DMS114 treated with DMSO at 0.1 percent for 48 hours (cell line): ENCODE results near the gene KLC4.
A peak's percentile ranks its signal among the peaks of the same experiment; 100 is the strongest.
"Not testable (repeated sequence)": the region's sequence is repeated elsewhere in the genome, so short reads cannot be mapped to it uniquely, and the experiment has no call there.

ENCODE experiments used
- DNase-seq: peaks from one replicate; lab custom pipeline; 2025; ENCODE audit not compliant: unreplicated experiment; lab: John Stamatoyannopoulos, UW

The KLC4 gene

DNA sequence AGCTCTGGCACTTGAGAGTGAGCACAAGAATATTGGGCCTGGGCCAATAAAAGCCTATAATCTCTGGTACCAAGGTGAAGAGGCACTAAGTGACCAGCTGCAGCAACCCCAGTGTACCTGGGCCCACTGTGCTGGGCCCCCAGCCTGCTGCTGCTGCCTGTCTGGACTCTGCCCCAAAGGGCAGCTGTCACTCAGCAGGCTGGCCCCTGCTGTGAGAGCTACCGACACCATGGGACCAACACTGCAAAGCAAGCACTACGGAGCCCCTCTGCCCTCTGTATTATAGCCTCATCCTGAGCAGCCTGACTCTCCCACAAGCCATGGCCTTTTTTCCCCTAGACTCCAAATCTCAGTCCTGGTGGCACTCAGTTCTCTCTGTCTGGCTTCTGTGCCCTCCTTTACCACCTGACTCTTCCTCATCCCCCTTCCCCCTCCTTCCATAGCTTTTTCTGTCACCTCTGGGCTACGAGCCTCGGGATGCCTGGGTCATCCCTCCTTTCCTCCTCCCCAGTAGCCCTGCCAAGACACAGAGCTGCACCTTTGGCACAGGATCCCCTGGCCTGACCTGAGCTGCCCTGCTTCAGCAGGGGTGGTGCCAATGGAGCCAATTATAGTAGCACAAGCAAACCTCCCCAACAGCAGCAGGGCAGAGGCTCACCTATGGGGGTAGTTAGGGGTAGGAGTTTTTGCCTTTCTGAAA, 23.8 kb upstream of the KLC4 start:
- no peak for DNase-seq

- DNase-seq = no peak
Measured at GRCh38 chr6:43036712-43037111, 22.7 kb upstream of the KLC4 start.

- no peak for DNase-seq
Measured at GRCh38 chr6:43037197-43037596, 22.2 kb upstream of the KLC4 start.

DNA sequence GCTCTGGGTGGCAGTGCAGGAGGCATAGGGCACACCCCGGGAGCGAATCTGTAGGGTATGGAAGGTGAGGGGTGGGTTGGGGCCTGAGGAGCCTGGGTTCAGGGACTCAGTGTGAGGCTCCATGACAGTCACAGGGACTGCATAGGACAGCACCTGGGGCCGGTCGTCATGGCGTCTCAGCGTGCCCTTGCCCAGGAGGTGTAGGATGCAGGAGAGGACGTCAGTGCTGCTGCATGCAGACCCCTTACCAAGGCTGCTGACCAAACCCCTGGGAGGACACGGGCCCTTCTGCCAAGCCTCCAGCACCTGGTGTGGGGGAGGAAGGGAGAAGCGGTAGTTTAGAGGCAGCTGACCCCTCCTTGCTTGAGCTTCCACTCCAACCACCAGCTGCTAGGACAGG, 21.7 kb upstream of the KLC4 start:
- no peak for DNase-seq

GRCh38 chr6:43038727-43039126, 20.7 kb upstream of the KLC4 start:
- DNase-seq = no peak

- DNase-seq = no peak
Measured at GRCh38 chr6:43040542-43041257, 18.7 kb upstream of the KLC4 start.

DNA sequence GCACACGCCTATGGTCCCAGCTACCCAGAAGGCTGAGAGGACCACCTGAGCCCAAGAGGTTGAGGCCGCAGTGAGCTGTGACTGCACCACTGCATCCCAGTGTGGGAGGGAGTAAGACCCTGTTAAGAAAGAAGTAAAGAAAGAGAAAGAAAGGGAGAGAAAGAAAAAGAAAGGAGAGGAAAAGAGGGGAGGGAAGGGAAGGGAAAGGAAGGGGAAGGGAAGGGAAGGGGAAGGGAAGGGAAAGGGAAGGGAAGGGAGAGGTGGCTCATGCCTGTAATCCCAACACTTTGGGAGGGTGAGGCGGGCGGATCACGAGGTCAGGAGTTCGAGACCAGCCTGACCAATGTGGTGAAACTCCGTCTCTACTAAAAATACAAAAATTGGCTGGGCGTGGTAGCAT, 18.0 kb upstream of the KLC4 start:
- DNase-seq = not testable (repeated sequence)

- DNase-seq = no peak
Measured at GRCh38 chr6:43043310-43043709, 16.1 kb upstream of the KLC4 start.

DNA sequence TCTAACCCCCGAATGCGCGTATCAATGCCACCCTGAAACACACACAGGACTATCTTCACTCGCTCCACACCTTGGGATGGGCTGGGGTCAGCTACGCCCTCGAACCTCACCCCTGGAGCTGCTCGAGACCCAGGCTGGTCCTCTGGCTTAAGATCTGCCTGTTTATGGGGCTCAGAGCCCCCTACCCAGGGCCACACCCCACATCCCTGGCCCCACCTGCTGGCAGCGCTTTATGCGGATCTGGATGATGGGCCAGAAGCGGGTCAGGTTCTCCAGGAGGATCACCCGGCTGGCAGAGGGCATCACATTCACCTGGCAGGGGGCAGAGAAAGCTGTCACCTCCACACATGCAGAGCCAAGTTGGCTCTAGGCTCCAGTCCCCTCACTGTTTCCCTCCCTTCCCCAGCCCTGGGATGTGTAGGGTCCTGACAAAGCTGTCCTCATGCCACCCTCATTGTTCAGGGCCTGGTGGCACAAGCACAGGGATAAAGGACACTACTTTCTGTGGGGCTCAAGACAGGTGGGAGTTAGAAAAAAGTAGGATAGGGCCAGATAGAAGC, 14.0 kb upstream of the KLC4 start:
- no peak for DNase-seq

- no peak for DNase-seq
Measured at GRCh38 chr6:43047998-43048397, 11.4 kb upstream of the KLC4 start.

DNA sequence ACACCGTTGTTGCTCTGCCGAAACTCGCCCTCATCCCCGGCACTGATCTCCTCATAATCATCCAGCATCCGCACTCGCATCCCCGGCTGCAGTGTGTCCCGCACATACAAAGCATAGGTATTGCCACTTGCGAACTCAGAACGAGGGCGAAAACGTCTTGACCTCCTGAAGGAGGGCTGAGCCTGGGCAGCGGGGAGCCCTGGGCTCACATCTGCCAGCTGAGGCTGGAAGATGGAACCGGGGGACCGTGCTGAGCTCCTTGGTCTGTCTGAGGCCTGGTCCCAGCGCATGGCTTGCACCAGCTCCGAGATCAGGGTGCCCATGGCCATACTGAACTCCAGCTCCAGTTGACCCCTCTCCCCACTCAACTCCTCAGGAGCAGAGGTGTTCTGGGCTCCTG, 8.4 kb upstream of the KLC4 start:
- DNase-seq = no peak

DNA sequence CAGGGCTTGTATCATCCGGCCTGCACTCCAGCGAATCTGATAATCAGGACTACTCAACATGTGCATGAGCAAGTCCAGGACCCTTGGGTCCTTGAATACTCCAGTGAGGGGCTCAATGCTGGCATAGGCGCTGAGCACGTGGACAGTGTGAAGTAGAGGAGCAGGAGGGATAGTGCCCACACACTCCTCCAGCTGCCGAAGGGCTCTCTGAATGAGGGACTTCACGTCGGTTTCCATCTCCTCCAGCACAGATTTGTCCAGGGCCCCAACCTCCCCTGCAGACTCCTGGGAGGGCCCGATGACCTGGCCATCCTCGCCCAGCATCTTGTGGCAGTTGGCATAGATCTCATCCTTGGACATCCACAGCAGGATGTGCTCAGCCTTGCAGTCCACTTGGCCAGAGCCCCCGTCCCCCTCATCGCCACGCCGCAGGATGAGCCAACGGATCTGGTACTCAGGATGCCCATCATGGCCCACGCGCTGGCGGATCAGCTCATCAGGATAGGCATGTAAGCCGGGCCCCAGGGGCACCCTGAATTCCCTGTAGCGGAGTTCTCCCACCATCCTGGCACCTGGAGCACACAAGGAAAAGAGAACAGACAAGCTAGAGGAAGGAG, 7.1 kb upstream of the KLC4 start:
- no peak for DNase-seq

- no peak for DNase-seq
Measured at GRCh38 chr6:43052842-43053544, 6.4 kb upstream of the KLC4 start.

DNA sequence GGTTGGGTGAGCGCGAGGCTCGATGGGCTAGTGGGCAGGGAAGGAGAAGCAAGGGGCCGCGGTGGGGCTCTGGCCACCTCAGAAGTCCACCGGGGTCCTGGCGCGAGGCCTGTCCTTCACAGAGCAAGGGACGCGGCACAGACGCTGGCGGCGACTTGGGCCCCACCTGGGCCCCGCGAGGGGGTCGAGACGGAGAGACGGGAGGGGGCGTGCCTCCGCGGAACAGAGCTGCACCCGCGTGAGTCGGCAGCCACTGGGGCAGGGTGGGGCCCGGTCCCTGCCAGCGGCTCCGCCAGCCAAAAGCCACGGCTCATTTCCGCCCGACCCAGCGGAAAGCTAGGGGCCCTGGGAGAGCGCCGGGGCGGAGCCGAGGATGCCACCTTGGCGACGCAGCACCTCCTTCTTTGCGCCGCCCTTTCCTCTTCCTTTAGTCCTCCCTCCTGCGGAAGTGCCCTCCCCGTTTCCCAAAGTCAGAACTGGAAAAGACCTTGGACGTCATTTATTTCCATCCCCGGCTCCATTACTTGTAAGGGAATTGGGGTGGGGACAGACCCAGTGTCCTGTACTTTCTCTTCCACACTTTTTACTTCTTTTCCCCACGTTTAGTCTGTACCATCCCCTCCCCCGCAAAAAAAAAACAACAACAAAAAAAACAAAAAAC, 5.8 kb upstream of the KLC4 start, which contains the start of gene CUL7:
Gene CUL7, minus strand, starts transcription at position 307 of the 661 bp plus-strand sequence. CDS start 1,063 bp downstream, outside the sequence.
- peak; percentile 97 for DNase-seq

GRCh38 chr6:43054206-43054943, 5.1 kb upstream of the KLC4 start:
- DNase-seq = no peak

- no peak for DNase-seq
Measured at GRCh38 chr6:43055966-43056365, 3.5 kb upstream of the KLC4 start.

GRCh38 chr6:43058531-43058930, 900 bp upstream of the KLC4 start:
- no peak for DNase-seq

- no peak for DNase-seq
Measured at GRCh38 chr6:43060034-43060754, 763 bp downstream of the KLC4 start.
